Rectal smooth muscle tissue (tissue), 1 donor: ENCODE data around the gene VRK1.
"Not testable (repeated sequence)": the region's sequence is repeated elsewhere in the genome, so short reads cannot be mapped to it uniquely, and the experiment has no call there.

Experiments used
- H3K27ac ChIP-seq: one replicate; pipeline ENCODE4 v1.7.0; 2013; ENCODE audit warnings: low read depth, low read length, inconsistent platforms
- H3K27me3 ChIP-seq: one replicate; pipeline ENCODE4 v1.7.0; 2013; ENCODE audit warnings: low read length; ENCODE audit not compliant: control insufficient read depth, insufficient read depth
- H3K36me3 ChIP-seq: one replicate; pipeline ENCODE4 v1.7.0; 2013; ENCODE audit warnings: low read length; ENCODE audit not compliant: control insufficient read depth, insufficient read depth
- H3K4me1 ChIP-seq: one replicate; pipeline ENCODE4 v1.7.0; 2013; ENCODE audit warnings: low read length; ENCODE audit not compliant: control insufficient read depth, insufficient read depth
- H3K4me3 ChIP-seq: one replicate; pipeline ENCODE4 v1.7.0; 2013; ENCODE audit warnings: low read length
- H3K9ac ChIP-seq: one replicate; pipeline ENCODE4 v1.7.0; 2013; ENCODE audit warnings: low read length

The VRK1 gene

DNA sequence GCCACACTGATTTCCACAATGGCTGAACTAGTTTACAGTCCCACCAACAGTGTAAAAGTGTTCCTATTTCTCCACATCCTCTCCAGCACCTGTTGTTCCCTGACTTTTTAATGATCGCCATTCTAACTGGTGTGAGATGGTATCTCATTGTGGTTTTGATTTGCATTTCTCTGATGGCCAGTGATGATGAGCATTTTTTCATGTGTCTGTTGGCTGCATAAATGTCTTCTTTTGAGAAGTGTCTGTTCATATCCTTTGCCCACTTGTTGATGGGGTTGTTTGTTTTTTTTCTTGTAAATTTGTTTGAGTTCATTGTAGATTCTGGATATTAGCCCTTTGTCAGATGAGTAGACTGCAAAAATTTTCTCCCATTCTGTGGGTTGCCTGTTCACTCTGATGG lies 32.0 kb upstream of the VRK1 start:
- not testable (repeated sequence) for H3K27me3 ChIP-seq, H3K4me3 ChIP-seq, H3K4me1 ChIP-seq, H3K36me3 ChIP-seq, H3K9ac ChIP-seq, H3K27ac ChIP-seq

DNA sequence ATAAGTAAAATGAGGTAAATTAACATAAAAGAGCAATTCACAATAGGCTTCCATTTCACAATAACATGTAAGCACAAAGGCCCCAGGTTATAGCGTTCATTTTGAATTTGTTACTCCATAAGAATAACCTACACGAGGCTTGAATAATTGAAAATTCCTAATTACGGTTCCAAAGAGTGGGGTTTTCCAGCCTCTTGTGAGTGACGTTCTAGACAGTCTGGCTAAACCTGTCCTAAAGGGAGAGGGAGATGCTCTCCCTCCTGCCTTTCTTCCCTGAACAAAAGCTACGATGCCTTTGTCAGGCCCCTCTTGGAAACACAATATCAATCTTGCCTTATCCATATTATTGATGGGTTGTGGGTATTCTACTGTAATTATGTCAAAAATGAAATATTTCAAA lies 24.3 kb upstream of the VRK1 start:
- H3K27ac ChIP-seq: no peak overlapping the region
- H3K36me3 ChIP-seq: no peaks in the 10 kb centered on the region
- no peaks in the 10 kb centered on the region for H3K27me3 ChIP-seq
- H3K4me1 ChIP-seq: no peaks in the 10 kb centered on the region
- H3K9ac ChIP-seq: no peak overlapping the region
- no peak overlapping the region for H3K4me3 ChIP-seq

- Histone ChIP-seq H3K9ac (no peak overlapping the region), H3K27ac (no peak overlapping the region), H3K4me1 (no peaks in the 10 kb centered on the region), H3K4me3 (no peak overlapping the region), H3K27me3 (no peaks in the 10 kb centered on the region), H3K36me3 (no peaks in the 10 kb centered on the region)
These were observed 20.4 kb upstream of the VRK1 start for GRCh38 chr14:96776791-96777190.

DNA sequence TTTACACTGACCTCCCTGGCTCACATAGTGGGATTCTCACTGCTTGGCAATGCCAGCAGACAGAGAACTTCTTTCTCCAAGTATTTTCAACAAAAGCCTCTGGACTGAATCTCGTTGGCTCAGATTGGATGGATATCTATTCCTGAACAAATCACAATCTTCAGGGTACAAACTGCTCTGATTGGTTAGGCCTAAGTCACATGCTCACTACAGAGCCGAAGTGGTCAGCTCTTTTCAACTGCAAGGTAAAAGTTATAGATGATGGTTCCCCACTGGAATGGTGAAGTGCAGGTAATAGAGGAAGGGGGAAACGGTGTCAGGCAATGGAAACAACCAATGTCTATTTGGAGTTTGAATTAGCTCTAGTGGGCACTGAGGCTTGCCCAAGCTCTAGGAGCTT lies 16.7 kb upstream of the VRK1 start:
- H3K36me3 ChIP-seq: no peaks in the 10 kb centered on the region
- H3K9ac ChIP-seq: no peak overlapping the region
- no peak overlapping the region for H3K4me3 ChIP-seq
- H3K27me3 ChIP-seq: no peaks in the 10 kb centered on the region
- H3K27ac ChIP-seq: no peak overlapping the region
- H3K4me1 ChIP-seq: no peaks in the 10 kb centered on the region

DNA sequence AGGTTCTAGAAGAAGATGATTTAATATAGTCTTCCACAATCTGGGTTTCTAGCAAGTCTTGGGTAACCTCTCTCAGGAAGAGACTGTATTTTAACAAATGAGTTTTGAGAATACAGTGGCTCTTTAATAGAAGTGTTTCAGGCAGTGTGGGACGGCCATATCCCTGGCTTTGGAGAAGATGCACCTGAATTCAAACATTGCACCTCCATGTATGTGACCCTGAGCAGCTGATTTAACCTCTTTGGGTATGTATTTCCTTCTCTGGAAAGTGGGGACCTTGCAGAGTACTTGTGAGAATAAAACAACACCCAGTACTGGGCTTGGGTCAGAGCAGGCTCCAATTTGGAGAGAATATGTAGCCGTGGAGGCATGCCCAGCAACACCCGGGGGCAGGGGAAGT lies 15.8 kb upstream of the VRK1 start:
- H3K4me3 ChIP-seq: no peak overlapping the region
- no peak overlapping the region for H3K9ac ChIP-seq
- H3K36me3 ChIP-seq: no peaks in the 10 kb centered on the region
- H3K27ac ChIP-seq: no peak overlapping the region
- no peaks in the 10 kb centered on the region for H3K4me1 ChIP-seq
- no peaks in the 10 kb centered on the region for H3K27me3 ChIP-seq

DNA sequence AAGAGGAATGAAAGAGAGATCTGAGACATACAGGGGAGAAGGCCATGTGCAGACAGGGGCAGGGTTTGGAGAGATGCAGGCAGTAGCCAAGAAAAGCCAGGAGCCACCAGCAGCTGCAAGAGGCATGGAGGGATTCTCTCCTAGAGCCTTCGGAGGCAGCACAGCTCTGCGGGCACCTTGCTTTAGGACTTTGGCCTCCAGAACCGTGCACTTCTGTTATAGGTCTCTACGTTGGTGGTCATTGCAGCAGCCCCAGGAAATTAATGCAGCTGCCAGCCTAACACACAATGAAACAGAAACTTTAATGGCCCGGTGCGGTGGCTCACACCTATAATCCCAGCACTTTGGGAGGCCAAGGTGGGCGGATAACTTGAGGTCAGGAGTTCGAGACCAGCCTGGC lies 14.7 kb upstream of the VRK1 start:
- Histone ChIP-seq H3K4me1 (no peaks in the 10 kb centered on the region), H3K9ac (no peak overlapping the region), H3K4me3 (no peak overlapping the region), H3K36me3 (no peaks in the 10 kb centered on the region), H3K27ac (no peak overlapping the region), H3K27me3 (no peaks in the 10 kb centered on the region)

DNA sequence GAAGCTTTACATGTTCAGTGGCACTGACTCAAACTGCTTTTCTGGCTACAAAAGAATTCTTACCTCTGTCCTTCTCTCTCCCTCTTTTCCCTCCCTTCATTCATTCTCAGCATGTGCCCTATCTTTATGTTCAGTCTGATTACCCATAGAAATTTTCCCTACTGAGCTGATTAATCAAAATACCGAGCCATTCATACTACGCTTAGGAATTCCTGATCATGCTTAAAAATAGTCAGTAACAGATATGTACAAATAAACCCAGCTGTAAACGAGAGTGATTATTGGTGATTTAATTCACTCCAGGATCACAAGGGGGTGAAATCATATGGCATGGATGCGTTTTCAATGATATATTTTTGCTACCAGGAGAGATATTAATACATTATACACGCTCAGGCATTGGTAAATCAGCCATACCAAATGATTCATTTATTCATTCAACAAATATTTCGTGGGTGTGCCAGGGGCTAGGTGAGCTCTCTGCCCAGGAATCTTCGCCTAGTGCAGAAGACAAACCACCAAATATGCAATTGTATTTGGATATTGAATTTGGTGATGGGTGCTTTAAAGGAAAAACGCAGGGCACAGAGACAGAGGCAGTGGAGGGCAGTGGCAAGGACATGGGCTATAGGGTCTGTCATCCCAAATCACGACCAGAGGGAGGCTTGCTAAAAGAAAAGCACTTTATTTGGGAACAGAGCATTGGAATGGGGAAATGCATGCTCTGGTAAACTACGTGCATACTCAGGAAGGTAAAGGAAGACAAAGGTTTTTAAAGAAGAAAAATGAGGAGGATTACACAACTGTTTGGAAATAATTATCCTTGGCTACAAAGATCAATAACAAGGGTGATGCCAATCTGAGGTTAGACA lies 13.9 kb upstream of the VRK1 start:
- Histone ChIP-seq H3K27me3 (no peaks in the 10 kb centered on the region), H3K4me1 (no peaks in the 10 kb centered on the region), H3K27ac (no peak overlapping the region), H3K36me3 (no peaks in the 10 kb centered on the region), H3K9ac (no peak overlapping the region), H3K4me3 (no peak overlapping the region)

DNA sequence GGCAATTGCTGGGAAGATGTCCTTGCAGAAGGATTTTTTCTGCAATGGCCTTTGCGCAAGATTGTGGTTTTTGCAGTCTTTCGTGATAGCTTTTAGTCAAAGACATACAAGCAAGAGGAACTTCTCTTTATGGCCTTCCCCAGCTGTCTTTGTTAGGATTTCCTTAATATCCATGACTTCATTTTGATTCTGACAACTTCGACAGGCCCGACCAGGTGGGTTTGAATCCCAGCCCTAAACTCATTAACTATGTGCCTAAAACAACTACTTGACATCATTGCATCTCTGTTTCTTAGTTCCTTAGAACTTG lies 13.3 kb upstream of the VRK1 start:
- Histone ChIP-seq H3K36me3 (no peaks in the 10 kb centered on the region), H3K4me3 (no peak overlapping the region), H3K9ac (no peak overlapping the region), H3K27ac (no peak overlapping the region), H3K27me3 (no peaks in the 10 kb centered on the region), H3K4me1 (no peaks in the 10 kb centered on the region)

DNA sequence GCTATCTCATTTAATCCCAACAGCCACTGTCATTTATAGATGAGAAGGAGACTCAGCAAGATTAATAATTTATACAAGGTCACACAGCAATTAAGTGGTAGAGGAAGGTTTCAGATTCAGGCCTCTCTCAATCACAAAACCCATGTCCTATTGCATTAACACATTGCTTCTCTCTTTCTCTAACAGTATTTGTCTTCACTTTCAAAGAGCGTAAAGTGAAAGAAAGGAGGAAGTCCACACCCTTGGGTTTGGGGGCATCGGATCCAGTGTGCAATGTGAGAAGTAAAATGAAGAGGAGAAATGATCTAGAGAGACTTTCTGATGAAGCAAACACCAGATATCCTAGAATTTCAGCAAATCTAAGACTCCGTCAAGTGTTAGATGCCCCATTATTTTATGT lies 7.0 kb upstream of the VRK1 start:
- Histone ChIP-seq H3K4me3 (no peak overlapping the region), H3K4me1 (no peaks in the 10 kb centered on the region), H3K36me3 (no peaks in the 10 kb centered on the region), H3K27ac (no peak overlapping the region), H3K9ac (no peak overlapping the region), H3K27me3 (no peaks in the 10 kb centered on the region)

- Histone ChIP-seq H3K9ac (no peak overlapping the region), H3K4me1 (no peaks in the 10 kb centered on the region), H3K4me3 (no peak overlapping the region), H3K27me3 (no peaks in the 10 kb centered on the region), H3K36me3 (no peaks in the 10 kb centered on the region), H3K27ac (no peak overlapping the region)
These were observed 6.5 kb upstream of the VRK1 start for GRCh38 chr14:96790706-96791105.

GRCh38 chr14:96792003-96792402 lies 5.2 kb upstream of the VRK1 start:
- no peak overlapping the region for H3K4me3 ChIP-seq
- no peaks in the 10 kb centered on the region for H3K4me1 ChIP-seq
- no peak overlapping the region for H3K9ac ChIP-seq
- no peak overlapping the region for H3K27ac ChIP-seq
- no peaks in the 10 kb centered on the region for H3K36me3 ChIP-seq
- H3K27me3 ChIP-seq: no peaks in the 10 kb centered on the region

DNA sequence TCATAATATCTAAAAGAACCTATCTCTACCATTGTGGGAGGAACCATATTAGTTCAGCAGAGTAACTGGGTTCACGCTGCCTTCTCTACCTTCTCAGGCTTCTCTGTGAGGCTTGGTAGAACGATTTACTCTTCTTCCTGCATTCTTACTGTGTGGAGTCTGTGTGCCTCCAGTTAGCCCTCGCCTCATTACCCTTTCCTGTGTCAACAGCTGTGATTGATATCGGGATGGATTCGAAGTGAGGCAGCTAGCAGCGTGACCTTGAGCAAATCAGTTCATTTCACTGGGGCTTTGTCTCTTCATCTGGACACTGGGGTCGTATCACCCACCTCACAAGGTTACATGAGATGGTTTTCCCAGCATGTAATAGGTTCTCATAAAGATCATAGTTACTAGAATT lies 4.6 kb upstream of the VRK1 start:
- Histone ChIP-seq H3K4me1 (no peaks in the 10 kb centered on the region), H3K36me3 (no peaks in the 10 kb centered on the region), H3K27me3 (no peaks in the 10 kb centered on the region), H3K9ac (no peak overlapping the region), H3K4me3 (no peak overlapping the region), H3K27ac (no peak overlapping the region)

DNA sequence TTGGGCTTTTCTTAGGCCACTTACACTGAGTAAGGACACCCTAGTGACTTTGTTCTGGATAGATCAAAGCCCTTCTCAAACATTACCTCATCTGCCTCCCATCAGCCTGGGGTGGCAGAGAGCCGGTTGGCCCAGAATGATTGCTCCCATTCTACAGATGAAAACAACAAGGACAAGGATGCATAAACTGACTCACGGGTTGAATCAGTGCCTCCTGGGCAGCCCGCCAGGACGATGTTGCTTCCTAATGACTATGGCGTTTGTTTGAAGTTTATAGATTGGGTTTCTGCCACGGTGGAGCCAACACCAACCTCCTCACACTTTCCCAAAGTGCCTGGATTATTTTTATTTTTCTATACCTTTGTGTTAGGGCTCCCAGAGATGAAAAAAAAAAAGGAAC lies 3.6 kb upstream of the VRK1 start:
- no peaks in the 10 kb centered on the region for H3K27me3 ChIP-seq
- no peaks in the 10 kb centered on the region for H3K36me3 ChIP-seq
- no peak overlapping the region for H3K27ac ChIP-seq
- H3K9ac ChIP-seq: no peak overlapping the region
- peaks cover 6% of the 10 kb centered on the region for H3K4me1 ChIP-seq
- H3K4me3 ChIP-seq: no peak overlapping the region
